Fibroblast of the aortic adventitia (primary cell): ENCODE results near the gene LMAN1L. TPM values are rescaled to one million over a fixed set of nuclear protein-coding genes. Genes with fewer than 3 reads are reported as not detected.

ENCODE experiments used
- DNase-seq: peaks from one replicate; pipeline ENCODE4 v3.0.0-alpha.2; 2010; ENCODE audit warnings: low read depth
- H3K4me3 ChIP-seq: 2 replicates; pipeline ENCODE4 v1.5.1; 2011; ENCODE audit warnings: low read depth, mild to moderate bottlenecking, control low read depth, low read length, moderate library complexity
- CTCF ChIP-seq: IDR thresholded peaks from 2 replicates; pipeline ENCODE4 v1.5.1; 2011; ENCODE audit warnings: mild to moderate bottlenecking, low read length, control low read depth, inconsistent platforms; ENCODE audit not compliant: insufficient read depth
- total RNA-seq: library from RNA; depleted of rRNA; stranded (reverse); fragments of >200 nt; gene quantifications from 2 replicates; pipeline ENCODE4 v1.2.3, GENCODE V29; 2012; ENCODE audit warnings: low replicate concordance

LMAN1L gene
- total RNA-seq: not detected in 2 replicates

- no peak for DNase-seq
- no peak for TF ChIP-seq CTCF
- H3K4me3 ChIP-seq: no peak within 1 kb of the TSS
Observed at GRCh38 chr15:74812533-74812932, at the start of gene LMAN1L. TSS of gene LMAN1L (plus strand) at chr15:74812835. CDS start at chr15:74812855, 20 bp downstream.

DNA sequence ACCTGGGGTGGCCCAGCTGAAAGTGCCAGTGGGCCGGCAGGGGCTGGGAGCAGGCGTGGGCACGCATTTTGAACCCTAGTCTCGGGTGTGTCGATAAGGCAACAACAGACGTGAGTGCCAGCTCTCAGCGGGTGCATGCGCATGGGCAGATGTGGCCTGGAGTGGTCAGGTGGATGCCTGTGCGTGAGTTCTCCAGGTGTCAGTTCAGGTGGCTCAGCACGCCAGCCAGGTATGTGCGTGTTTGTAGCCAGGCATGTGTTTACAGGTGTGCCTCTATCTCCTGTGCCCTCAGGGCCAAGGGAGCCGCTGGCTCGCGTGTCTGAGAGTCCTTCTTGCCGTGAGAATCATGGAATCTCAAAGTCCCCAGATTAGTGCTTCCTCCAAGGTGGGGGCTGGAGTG, 49.2 kb upstream of the LMAN1L start:
- H3K4me3 ChIP-seq: no peak overlapping the region
- TF ChIP-seq CTCF: no peak
- no peak for DNase-seq

GRCh38 chr15:74767167-74768098, 45.2 kb upstream of the LMAN1L start:
- no peak for TF ChIP-seq CTCF
- no peak for DNase-seq

GRCh38 chr15:74768099-74768770, 44.4 kb upstream of the LMAN1L start:
- DNase-seq: no peak
- peak overlapping the region; percentile 40 for H3K4me3 ChIP-seq
- TF ChIP-seq CTCF: no peak

More at GRCh38 chr15:74767167-74768098, 45.2 kb upstream of the LMAN1L start:
- H3K4me3 ChIP-seq: no peak overlapping the region

DNA sequence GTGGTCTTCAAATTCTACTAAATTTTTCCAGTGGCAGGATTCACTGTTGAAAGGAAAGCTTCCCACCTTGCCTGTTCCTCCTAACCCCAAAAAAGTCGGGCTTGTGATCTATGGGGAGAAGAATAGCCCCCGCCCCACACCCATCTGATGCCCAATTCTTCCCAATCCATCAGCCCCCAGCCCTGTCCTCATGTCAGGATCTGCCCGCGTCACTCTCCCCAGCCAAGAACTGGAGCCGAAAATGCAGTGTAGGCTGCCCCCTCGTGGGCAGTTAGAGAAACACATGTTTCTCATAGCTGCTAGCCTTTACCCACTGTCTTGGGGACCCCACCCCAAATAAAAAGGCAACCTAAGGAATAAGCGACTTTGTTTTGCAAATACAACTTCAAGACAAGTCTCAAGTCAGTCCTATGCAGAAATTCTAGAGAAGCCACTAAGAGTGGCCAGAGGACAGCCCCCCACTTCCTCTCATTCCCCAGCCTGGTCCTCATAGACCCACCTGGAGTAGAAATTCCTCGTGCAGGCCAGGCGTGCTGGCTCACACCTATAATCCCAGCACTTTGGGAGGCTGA, 43.8 kb upstream of the LMAN1L start:
- TF ChIP-seq CTCF: peak; percentile 65
- peak overlapping the region; percentile 40 for H3K4me3 ChIP-seq
- DNase-seq: peak; percentile 54

DNA sequence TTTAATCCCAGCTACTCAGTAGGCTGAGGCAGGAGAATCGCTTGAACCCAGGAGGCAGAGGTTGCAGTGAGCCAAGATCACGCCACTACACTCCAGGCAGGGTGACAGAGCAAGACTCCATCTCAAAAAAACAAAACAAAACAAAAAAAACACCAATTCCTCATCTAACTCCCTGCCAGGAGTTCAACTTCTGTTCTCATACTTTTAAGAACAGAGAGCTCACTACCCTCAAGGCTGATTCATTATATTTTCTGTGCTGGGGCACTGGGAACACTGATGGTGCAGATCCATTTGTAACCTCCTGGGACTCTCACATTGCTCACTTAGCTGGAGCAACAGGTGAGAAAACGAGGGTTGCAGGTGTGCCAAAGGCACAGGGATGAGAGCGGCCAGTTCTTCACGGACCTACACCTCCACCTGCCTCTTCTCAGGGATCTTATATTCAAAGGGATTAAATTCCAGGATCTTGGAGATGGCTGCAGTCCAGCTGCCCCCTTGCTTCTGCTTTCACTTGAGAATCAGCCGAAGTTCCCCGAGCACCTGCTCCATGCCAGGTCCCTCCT, 43.1 kb upstream of the LMAN1L start:
- no peak overlapping the region for H3K4me3 ChIP-seq
- no peak for TF ChIP-seq CTCF
- DNase-seq: no peak
